Stimulated activated CD8-positive, alpha-beta memory T cell treated with anti-CD3 and anti-CD28 coated beads, Interleukin-15, amount 100 ng/mL, for 24 hours (primary cell): Measurements from ENCODE around the gene TAF1L.
"Not testable (repeated sequence)": the region's sequence is repeated elsewhere in the genome, so short reads cannot be mapped to it uniquely, and the experiment has no call there.

Experiments used
- DNase-seq: peaks from one replicate; pipeline ENCODE4 v3.0.0-alpha.2; 2020; ENCODE audit warnings: low read depth

Gene TAF1L, protein sequence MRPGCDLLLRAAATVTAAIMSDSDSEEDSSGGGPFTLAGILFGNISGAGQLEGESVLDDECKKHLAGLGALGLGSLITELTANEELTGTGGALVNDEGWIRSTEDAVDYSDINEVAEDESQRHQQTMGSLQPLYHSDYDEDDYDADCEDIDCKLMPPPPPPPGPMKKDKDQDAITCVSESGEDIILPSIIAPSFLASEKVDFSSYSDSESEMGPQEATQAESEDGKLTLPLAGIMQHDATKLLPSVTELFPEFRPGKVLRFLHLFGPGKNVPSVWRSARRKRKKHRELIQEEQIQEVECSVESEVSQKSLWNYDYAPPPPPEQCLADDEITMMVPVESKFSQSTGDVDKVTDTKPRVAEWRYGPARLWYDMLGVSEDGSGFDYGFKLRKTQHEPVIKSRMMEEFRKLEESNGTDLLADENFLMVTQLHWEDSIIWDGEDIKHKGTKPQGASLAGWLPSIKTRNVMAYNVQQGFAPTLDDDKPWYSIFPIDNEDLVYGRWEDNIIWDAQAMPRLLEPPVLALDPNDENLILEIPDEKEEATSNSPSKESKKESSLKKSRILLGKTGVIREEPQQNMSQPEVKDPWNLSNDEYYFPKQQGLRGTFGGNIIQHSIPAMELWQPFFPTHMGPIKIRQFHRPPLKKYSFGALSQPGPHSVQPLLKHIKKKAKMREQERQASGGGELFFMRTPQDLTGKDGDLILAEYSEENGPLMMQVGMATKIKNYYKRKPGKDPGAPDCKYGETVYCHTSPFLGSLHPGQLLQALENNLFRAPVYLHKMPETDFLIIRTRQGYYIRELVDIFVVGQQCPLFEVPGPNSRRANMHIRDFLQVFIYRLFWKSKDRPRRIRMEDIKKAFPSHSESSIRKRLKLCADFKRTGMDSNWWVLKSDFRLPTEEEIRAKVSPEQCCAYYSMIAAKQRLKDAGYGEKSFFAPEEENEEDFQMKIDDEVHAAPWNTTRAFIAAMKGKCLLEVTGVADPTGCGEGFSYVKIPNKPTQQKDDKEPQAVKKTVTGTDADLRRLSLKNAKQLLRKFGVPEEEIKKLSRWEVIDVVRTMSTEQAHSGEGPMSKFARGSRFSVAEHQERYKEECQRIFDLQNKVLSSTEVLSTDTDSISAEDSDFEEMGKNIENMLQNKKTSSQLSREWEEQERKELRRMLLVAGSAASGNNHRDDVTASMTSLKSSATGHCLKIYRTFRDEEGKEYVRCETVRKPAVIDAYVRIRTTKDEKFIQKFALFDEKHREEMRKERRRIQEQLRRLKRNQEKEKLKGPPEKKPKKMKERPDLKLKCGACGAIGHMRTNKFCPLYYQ (N-terminal part only)

GRCh38 chr9:32635362-32635761, at the start of gene TAF1L:
TAF1L (minus strand) TSS chr9:32635669; CDS start chr9:32635579, 90 bp downstream.
- no peak for DNase-seq

- DNase-seq = no peak
Observed at GRCh38 chr9:32681751-32682150, 46.3 kb upstream of the TAF1L start.

GRCh38 chr9:32677931-32678330, 42.5 kb upstream of the TAF1L start:
- no peak for DNase-seq

GRCh38 chr9:32672469-32672868, 37.0 kb upstream of the TAF1L start:
- DNase-seq = no peak

DNA sequence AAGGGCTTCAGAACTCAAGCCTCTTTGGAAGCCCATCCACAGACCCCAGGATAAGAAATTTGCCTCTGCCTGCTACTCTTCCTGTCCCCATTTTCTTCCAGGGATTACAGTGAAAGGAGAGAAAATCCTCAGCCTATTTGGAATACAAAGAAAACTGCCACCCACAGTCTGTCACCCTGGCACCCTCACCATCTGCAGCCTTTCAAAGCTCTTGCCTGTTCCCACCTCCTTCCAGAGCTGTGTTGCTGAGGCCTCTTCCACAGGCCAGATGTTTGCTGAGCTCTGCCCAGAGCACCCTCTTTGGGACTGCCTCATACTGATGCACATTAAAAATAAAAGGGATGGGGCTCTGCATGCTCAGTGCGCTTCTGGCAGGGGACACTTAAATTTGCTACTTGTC, 35.9 kb upstream of the TAF1L start:
- no peak for DNase-seq

DNA sequence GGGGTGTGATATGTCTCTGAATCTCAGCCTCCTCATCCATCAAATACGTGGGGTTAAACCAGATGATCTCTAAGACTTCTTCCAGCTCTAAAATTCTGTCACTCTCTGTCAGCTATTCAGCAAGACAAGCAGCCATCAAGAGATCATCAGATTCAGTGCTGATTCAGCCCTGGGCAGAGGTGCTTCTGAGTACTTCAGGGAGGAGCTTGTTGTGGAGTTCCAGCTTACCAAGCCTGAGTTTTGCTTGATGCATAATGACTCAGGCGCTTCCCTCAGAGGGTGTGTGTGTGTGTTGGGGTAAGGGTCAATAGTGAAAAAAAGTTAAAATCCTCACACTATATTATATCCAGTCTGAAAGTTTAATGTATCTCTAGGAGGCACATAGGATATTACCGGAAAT, 29.6 kb upstream of the TAF1L start:
- DNase-seq = no peak

- DNase-seq = no peak
Observed at GRCh38 chr9:32663741-32664140, 28.3 kb upstream of the TAF1L start.

DNA sequence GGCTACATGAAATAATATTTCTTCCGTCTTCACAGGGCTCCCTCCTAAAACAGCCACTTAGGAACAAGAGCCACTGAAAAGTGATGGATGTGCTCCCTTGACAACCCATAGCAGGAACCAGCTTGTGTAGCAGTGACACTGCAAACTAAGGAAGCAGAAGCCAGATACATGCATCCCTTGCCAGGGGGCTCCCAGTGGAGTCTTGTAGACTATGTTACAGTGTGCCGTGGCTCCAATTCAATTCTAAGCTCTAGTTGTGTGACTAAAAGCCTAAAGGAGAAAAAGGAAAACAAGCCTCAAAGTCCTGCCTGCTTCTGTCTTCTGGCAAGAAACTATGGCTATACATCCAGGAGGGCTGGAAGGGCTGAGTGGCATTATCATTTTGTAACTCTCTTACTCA, 12.2 kb upstream of the TAF1L start:
- no peak for DNase-seq

- no peak for DNase-seq
Observed at GRCh38 chr9:32644698-32645097, 9.2 kb upstream of the TAF1L start.

DNA sequence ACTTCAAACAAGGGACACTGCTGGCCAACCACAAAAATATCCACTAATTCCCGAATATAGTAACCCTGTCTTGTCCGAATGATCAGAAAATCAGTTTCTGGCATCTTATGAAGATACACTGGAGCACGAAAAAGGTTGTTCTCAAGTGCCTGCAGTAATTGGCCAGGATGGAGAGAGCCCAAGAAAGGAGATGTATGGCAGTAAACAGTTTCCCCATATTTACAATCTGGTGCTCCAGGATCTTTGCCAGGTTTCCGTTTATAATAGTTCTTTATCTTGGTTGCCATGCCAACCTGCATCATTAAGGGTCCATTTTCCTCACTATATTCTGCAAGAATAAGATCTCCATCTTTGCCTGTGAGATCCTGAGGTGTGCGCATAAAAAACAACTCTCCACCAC, 2.3 kb downstream of the TAF1L start:
- DNase-seq = not testable (repeated sequence)

- DNase-seq = no peak
Observed at GRCh38 chr9:32631991-32632390, 3.5 kb downstream of the TAF1L start.

DNA sequence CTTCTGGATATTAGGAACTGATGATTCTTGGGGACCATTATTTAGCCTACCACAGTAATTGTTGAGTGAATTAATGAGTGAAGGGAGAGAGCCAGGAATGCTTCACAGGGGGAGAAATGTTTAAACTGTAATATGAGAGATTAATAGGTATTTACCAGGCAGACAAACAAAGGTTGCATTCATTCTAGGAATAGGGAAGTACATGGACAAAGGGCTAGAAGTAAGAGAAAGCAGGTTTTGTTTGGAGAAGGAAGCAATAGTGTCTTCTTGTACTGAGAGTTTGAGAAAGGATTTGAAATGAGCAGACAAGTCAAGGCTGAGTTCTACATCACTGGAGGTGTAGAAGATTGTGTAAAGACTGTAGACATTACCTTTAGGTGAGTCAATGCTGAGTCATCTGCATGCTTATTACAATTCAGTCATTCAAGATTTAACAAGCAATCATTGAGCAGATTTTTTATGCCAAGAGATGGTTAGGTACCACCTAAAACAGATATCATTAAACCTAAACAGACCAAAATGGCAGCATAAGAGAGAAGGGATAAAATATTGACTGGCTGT, 8.0 kb downstream of the TAF1L start:
- DNase-seq = no peak

- DNase-seq = no peak
Observed at GRCh38 chr9:32625320-32625719, 10.1 kb downstream of the TAF1L start.

- DNase-seq = no peak
Observed at GRCh38 chr9:32622948-32623347, 12.5 kb downstream of the TAF1L start.

DNA sequence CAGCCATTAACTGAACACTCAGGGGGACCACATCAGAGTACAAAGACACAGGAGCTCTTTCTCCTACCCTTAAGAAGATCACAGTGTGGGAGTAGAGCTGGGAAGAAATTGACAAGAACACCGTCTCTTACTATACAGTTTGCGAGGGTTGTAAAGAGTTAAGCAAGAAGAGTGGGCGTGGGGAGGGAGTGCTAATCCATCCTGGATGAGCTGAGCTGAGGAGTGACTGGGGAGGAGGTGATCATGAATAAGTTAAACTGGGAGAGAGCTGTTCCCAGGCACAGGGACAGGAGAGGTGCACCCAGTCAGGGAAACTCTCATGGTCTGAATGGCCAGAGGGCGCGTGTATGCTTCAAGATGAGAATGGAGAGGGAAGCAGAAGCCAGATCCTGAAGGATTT, 17.2 kb downstream of the TAF1L start:
- DNase-seq = no peak

DNA sequence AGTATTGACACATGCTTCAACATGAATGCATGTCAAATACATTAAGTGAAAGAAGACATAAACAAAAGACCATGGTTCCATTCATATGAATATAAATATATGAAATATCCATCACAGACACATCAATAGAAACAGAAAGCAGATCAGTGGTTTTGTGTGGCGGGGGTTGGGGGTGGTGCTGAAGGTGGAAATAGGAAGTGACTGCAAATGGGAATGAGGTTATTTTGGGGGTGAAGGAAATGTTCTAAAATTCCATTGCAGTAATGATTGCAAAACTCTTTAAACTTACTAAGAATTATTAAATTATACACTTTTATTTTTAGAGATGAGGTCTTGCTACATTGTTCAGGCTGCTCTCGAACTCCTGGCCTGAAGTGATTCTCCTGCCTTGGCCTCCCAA, 28.7 kb downstream of the TAF1L start:
- DNase-seq = no peak

DNA sequence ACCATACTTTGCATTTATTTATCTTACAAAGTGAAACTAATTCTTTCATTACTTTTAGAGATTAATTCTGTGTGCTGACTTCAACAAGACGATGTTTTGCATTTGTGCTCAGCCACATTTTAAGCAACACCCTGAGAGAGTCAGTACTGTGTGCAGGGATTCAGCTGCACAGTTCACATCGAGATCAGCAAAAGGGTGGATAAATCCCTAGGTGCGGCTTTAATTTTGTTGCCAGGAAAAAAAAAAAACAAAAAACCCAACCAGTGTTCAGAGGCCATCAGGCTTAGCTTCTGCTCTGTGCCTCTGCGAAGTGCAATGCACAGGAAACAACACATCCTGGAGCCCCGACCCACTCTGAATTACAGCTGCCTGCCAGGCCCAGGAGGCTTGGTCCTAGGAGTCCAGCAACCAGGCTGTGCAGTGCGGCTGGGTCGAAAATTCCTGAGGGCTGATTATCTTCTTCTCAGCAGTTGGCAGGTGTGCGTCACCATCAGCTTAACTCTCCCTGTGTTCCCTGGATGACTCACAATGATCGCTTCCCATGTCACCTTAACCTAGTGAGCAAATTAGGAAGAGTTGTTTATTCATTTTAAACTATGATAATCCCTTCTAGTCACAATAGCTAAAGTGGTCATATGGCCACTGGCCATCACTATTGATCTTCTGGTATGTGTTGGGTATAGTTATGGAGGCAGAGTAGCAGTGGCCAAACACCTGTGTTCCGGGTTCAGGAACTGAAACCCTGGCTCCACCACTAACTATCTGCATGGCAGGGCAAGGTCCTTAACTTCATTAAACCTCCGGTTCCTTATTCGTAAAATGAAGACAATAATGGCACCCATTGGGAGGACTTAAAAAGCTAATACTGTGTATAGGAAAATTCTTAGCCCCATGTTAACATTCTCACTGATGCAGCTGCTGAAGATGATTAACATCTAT, 31.3 kb downstream of the TAF1L start:
- no peak for DNase-seq

DNA sequence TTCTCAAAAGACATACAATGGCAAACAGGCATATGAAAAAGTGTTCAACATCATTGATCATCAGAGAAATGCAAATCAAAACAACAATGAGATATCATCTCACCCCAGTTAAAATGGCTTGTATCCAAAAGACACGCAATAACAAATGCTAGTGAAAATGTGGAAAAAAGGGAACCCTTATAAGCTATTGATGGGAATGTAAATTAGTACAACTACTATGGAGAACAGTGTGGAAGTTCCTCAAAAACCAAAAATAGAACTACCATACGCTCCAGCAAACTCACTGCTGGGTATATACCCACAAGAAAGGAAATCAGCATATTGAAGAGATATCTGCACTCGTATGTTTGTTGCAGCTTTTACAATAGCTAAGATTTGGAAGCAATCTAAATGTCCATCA, 36.4 kb downstream of the TAF1L start:
- not testable (repeated sequence) for DNase-seq

DNA sequence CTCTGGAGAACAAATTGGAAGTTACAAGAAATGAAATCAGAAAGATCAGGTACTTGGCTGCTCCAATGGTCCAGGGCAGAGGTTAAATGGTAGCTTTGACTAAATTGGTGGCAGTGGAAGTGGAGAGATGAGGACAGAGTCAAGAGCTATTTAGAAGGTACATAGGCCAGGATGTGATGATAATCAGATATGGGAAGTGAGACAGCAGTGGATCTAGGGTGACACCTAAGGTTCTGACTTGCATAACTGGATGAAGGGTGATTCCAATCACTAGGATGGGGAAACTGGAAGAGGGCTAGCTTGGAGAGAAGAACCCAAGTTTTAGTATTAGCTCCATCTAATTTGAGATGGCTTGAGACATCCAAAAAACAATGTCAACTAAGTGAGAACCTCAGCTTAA, 38.5 kb downstream of the TAF1L start:
- no peak for DNase-seq

GRCh38 chr9:32596096-32596865, 39.2 kb downstream of the TAF1L start:
- DNase-seq = no peak
